ENCODE measurements around the gene KIR2DL4. TPM values are rescaled to one million over a fixed set of nuclear protein-coding genes. Genes with fewer than 3 reads are reported as not detected.

KIR2DL4 gene
- total RNA-seq, 1 donor from 2014 or later: not detected

Small RNA genes lying within 50 kb of the gene (small RNA-seq; reads per million reads assigned to genes)
- not detected for gene KIR3DP1 (ENCODE audit: low replicate concordance)

Other genes with a start within 250 kb of the KIR2DL4 start
- gene LILRA2, start 229.8 kb upstream of the KIR2DL4 start, total RNA-seq: 1.1 TPM
- gene LILRA1, start 210.0 kb upstream of the KIR2DL4 start, total RNA-seq: not detected
- gene LILRB1, start 173.1 kb upstream of the KIR2DL4 start, total RNA-seq: 0.49 TPM
- gene LILRB4, start 140.6 kb upstream of the KIR2DL4 start, total RNA-seq: 0.49 TPM
- gene KIR3DL3, start 79.2 kb upstream of the KIR2DL4 start, total RNA-seq: not detected
- gene KIR2DL3, start 65.1 kb upstream of the KIR2DL4 start, total RNA-seq: not detected
- gene KIR2DL1, start 33.8 kb upstream of the KIR2DL4 start, total RNA-seq: not detected
- not detected for gene KIR3DL1, start 12.9 kb downstream of the KIR2DL4 start, total RNA-seq
- not detected for gene KIR2DS4, start 29.1 kb downstream of the KIR2DL4 start, total RNA-seq
- gene KIR3DL2, start 46.8 kb downstream of the KIR2DL4 start, total RNA-seq: not detected
- 8.4 TPM for gene FCAR, start 70.6 kb downstream of the KIR2DL4 start, total RNA-seq
- gene NCR1, start 102.5 kb downstream of the KIR2DL4 start, total RNA-seq: 0.30 TPM
- gene NLRP7, start 143.9 kb downstream of the KIR2DL4 start, total RNA-seq: not detected
- gene NLRP2, start 162.8 kb downstream of the KIR2DL4 start, total RNA-seq: 6.5 TPM
- 0.20 TPM for gene GP6, start 234.7 kb downstream of the KIR2DL4 start, total RNA-seq

All from skin of body (tissue), 2 donors.